NCI-H187 (cell line): Measurements from ENCODE around the gene AMER2.

Source experiments
- DNase-seq, 2 experiments: peaks; one replicate each; lab custom pipeline; 2025; lab: John Stamatoyannopoulos, UW

The AMER2 gene

DNA sequence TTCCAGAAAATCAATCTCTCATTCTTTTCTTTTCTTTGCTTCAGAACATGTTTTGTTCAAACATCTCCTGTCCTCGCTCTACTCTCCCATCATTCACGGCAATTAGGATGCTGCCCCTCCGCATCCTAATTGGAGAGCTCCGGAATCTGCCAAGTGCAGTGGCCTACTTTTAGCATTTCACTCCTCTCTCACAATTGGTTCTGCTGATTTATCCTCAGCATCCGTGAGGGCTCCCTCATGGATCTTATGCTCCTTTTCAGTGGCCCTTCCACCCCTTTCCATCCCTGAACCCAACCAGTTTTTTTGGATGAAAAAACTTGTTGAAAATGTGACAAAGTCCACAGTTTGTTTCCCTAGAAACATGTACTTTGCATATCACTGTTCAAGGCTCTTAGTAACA, 22.4 kb downstream of the AMER2 start:
- no peak for DNase-seq

DNA sequence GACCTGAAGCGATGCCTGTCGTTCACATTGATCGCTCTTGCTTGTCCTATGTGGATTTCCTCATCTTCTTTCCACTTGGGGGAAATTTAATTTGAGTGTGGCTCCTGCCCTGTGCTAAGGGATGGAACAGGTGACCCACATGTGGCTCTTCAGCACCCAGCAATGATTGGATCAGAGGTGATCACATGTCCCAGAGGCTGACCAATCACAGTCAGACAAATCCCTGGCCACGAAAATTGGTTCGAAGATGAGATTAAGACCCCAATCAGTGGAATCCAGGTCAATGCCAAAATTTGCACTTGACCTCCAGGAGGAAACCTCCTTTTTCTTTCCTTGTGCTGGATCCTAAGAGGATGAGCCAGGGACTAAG, 23.7 kb downstream of the AMER2 start:
- DNase-seq: no peak

DNA sequence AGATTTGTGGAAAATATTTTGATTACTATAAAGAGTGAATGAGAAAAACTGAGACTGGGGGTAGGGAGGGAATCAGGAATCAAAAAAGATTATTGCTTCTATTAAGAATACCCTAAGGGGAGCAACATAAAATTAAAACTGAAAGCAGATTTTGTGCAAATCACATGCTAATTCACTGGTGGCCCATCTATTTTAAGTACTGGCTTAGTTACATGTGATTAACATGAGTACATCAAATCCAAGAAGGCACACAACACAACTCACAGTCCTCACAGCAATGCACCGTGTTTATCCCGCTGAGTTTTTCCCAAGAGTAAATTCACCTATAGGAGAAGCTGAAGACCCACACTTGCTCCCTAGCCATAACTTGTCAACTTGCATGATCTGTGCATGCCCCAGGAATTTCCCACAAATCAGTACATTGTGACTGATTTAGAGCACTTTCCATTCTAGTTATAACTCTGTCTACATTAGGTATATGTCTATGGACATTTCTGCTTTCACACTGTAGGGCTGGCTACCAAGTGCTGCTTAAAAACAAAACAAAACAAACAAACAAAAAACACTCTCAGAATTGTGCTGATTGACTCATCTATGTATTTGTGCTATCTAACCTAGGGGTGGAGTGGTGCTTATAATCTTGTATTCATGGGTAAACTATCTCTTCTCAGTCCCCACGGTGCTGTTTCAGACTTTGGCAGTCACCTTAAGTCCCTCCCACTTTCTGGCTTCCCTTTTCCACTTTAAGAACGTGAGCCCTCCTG, 24.3 kb downstream of the AMER2 start:
- no peak for DNase-seq

DNA sequence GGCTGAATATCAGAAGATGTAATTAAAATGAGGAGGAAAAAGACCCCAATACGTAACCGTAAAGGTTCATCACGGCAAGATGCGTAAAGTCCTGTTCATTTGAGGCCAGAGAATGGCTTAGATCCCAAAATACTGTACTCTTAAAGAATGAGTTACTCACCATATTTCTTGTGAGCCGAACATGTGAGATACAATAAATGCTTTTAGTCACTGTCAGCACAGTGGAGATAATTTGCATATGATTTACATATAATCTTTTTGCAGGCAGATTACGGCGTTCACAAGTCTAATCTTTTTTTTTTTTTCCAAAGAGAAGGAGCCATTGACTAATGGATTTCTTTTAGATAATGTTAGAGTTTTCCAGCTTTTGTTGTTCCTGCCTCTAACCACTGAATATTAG, 28.4 kb downstream of the AMER2 start:
- no peak for DNase-seq

DNA sequence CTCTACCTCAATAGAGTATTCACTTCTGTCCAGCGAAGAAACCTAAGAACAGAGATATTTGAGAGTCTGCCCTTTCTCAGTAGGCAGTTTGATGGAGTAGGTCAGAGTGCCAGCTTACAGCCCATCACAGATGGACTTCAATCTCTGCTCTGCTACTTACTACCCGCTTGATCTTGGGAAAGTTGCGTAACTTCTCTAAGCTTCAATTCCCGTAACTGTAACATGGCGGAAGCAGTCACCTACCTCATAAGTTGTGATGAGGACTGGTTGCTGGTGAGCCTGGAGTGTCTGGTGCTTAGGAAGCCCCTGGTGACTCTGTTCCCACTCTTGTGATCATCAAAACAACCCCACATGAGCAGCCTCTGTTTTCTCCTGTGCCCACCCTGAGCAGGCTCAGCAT, 31.0 kb downstream of the AMER2 start:
- DNase-seq: no peak

DNA sequence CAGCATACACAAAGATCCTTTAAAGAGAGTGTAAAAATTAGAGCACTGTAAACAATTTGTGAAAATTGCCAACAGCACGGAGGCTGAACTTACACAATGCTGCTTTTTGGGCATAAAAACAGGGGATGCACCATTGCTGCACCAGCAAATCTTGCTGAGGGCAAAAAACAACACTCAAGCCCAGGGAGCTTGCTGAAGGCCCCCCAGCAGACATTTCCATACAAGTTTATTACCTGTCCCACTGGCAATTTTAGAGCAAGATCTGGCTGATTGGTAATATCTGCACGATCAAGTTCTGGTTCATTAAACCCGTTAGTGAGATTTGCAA, 34.3 kb downstream of the AMER2 start:
- DNase-seq: no peak

DNA sequence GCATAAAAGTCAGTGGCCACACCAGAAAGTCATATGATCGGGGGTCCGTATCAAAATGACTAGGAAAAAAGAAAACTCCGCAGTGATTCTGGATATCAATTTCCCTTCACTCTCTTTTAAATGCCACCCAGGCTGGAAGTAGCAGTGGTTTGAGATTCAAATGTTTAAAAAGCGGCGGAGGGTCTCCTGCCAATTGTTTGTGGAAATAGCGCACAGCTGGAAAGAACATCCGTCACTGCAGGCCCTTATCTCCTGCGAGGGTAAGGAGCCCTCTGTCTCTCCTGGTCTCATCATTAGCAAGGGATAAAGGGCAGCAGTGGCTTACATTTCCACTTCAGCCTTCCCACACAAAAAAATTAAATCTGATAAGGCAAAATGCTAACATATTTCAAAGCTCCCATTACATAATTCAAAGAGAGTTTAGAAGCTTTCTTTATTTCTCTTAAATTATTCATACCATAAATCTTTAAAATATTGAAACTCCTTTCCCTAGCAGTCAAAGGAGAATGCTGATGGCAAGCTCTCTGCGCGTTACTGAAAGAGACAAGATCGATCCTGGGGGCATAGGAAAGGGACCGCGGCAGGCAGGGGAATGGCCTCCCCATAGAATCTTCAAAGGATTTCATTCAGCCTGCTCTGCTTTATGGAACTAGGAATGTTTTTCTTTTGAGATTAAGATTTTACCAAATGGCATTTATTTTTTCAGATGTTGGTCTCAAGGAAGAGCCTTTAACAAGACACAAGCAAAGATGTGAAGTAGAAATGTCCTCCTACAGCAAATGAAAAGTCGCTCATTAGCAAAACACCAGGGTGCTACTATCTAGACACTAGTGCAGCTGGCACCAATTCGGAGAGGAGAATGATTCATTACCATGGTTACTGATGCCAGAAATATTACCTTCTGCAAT, 35.0 kb downstream of the AMER2 start:
- no peak for DNase-seq

DNA sequence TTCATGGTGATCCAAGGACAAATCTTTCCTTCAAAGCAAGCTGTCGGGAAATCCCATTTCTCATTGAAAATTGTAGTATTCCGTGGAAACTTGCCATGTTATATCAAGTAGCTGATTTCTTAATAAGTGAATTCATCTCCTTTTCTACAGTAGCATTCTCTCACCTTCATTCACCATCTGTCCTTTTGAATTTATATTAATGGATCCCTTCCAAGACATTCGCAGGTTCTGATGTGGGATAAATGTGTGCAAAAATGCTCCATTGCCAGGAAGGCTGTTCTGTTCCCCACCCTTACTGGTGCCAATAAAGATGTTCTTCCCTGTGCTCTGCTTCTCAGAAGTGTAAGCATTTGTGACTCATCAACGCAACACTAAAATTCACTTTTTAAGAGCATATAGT, 36.2 kb downstream of the AMER2 start:
- no peak for DNase-seq

DNA sequence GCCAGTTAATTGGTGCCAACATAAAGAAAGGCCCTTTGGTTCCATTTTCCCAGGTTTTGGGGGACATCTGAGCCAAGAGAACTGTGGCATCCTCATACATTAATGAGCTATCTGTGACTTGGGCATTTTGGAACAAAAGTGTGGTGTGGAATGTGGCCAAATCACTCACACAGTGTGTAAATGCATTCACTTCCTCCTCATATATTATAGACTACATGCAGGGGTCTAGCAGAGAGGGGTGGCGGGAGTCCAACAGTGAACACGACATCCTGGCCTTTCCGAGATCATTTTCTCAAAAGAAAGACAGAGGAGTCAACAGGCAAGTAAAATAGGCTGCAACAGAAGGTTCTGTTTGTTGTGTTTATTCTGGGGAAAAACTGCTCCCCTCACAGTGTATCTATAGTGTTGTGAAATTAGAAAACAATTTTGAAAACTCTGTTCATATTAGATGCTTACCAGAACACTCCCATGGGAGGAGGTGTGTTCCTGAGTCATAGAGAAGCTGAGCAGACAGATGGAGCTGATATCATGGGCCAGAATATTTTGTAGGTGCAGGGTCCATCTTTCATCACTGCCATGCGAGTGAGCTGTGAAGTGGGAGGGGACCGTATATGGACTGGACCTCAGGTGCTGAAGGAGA, 39.2 kb downstream of the AMER2 start:
- DNase-seq: no peak

DNA sequence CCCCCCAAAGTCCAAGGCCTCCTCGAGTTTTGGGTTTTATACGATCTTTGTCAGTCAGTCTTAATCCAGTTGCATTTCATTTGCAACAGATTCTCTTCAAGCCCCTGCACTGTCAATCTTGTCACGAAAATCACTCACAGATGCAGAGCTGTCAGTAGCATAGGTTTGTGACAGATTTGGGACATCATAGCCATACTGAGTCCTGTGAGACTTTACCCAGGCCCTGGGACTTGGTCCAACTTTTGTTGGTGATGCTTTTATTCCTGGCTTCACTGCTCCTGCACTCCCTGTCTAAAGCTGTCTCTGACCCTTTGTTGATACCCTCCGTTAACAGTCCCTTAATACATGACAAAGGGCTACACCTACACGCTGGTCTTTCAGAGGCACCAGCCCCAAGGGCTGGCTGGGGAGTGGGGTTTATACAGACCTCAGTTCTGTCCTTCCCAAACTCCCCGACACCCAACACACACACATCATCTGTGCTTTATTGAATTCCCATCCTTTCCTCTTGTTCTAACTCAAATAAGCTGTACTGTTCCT, 40.1 kb downstream of the AMER2 start:
- DNase-seq: no peak

DNA sequence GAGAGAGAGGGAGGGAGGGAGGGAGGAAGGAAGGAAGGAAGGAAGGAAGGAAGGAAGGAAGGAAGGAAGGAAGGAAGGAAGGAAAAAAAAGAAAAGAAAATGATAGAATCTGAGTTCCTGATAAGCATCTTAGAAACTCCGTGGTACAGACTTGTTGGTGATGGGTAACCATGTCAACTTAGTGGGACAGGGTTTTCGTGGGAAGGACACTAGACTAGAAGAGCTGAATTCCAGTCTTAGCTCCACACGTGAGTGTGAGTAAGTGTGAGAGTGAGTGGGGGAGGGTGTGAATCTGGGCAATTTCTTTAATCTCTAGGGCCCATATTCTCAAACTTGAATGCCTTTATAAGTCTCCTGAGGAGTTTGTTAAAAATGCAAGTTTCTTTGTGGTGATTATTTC, 41.1 kb downstream of the AMER2 start:
- no peak for DNase-seq

DNA sequence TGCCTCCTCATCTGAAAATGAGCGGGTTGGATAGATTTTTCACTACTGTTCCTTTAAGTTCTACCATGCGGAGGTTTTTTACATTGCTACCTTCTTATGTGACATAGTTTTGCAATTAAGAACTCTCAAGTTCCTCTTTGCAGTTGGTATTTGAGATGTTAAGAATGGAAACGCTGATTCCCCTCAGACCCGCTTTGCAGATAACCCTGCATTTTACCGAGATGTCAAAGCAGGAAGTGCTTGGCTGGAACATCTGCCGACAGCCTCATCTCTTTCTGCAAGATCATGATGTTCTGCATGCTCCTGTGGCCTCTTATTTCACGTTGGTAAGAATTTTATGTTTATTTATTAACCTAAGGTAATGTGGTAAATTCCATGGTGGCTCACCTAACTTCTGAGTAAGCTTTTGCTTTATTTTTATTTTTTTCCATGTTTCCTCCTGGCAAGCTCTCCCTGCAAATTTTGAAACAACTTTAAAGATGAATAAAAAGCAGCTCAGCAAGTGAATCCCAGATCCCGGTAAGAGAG, 53.6 kb downstream of the AMER2 start:
- DNase-seq: no peak

DNA sequence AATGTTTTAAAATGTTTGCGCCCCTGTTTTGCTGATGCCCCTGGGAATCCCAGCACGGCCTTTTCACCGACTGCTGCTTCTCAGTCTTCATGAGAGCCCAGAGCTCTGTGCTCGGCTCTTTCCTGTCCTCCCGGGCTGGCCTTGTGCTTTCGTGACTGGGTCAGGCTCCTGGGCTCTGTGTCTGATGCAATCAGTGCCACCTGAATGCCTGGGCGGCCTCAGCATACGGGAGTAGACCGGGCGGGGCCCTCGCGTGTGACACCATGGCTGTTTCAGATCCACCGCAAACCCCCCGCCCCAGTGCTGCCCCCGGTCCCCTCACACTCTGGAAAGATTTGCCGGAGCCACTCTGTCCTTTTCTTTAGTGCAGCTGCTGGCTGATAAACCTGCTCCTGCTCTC, 54.8 kb downstream of the AMER2 start:
- DNase-seq: no peak

DNA sequence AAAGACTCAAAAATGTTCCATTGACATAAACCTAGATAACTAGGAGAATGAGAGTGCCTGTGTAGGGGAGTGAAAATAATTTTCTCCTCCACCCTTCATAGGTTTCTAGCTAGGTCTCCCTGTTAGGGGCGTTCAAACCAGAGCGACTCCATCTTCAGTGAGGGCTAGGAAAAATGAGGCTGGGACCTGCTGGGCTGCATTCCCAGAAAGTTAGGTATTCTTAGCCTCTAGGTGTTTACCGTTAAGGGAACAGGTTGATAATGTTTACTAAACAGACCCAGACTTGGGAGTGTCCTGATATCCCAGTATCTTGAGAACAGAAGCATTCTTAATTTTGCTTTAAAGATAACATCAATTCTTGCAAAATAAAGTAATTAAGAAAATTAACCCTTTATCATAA, 56.0 kb downstream of the AMER2 start:
- DNase-seq: no peak

DNA sequence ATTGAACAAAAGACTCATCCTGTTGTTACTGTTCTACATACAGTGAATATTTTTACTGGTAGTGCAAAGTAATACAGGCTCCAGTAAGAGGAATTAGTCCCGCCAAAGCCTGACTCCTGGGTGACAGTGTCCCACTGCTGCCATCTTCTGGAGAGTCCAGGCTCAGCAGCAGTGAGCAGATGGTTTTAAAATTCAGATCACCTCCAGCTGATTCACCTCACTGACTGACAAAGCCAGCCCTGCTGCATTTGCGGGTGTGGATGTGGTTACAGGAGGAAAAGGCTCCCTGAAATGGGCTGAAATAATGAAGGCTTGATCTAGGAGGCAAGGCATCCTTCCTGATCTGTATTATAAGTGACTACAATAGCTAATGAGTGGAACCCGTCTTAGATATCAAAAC, 57.9 kb downstream of the AMER2 start:
- peak; percentile 6 to 24 for DNase-seq

DNA sequence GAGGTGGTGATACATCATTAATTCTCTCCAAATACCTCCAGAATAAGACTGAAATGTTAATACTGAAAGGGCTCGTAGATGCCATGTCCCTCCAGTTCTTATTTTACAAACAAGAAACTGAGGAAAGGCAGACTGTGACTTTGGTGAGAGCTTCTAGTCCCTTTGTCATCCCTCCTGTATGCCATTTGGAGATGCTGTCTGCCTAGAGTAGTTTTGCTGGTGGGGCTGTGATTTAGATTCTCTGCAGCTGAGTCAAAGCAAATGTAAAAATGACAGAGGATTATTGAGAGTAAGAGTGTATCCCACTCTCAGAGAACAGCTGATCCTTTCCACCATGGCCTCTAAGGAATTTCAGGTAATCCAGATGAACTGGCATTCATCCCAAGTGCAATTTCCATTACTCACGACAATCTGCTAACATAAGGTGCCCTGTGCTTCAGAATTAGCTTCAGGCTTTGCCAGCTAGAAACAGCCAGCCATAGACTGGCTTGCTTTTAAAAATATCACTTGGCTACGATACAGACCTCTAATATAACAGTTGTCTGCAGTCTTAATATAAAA, 59.3 kb downstream of the AMER2 start:
- no peak for DNase-seq
